Type B pancreatic cell (in vitro differentiated cells): ENCODE results near the gene DLX3. TPM values are rescaled to one million over a fixed set of nuclear protein-coding genes. Genes with fewer than 3 reads are reported as not detected.

Experiments used
- DNase-seq: peaks from one replicate; pipeline ENCODE4 v3.0.0; 2021; ENCODE audit warnings: mixed read lengths; ENCODE audit not compliant: unreplicated experiment; ENCODE audit errors: extremely low spot score
- H3K27ac Mint-ChIP-seq: 2 replicates; pipeline ENCODE4 v1.8.0; 2021; ENCODE audit warnings: mild to moderate bottlenecking, mixed read lengths
- H3K27me3 Mint-ChIP-seq: 2 replicates; pipeline ENCODE4 v1.8.0; 2021; ENCODE audit warnings: mixed read lengths
- H3K36me3 Mint-ChIP-seq: 2 replicates; pipeline ENCODE4 v1.8.0; 2021; ENCODE audit warnings: mixed read lengths
- H3K4me1 Mint-ChIP-seq: one replicate; pipeline ENCODE4 v1.8.0; 2021; ENCODE audit warnings: mixed read lengths; ENCODE audit not compliant: unreplicated experiment
- H3K4me3 Mint-ChIP-seq: 2 replicates; pipeline ENCODE4 v1.8.0; 2021; ENCODE audit warnings: mild to moderate bottlenecking, mixed read lengths
- H3K9me3 Mint-ChIP-seq: 2 replicates; pipeline ENCODE4 v1.8.0; 2021; ENCODE audit warnings: mixed read lengths
- total RNA-seq: library from RNA; stranded (reverse); gene quantifications from 2 replicates; pipeline ENCODE4 v1.2.1, GENCODE V29; 2021; ENCODE audit warnings: low replicate concordance
- TF ChIP-seq, protein P1 (sequence below): fragments of 200-600 bp; sonication (generic); conservative IDR thresholded peaks from 2 replicates; pipeline ENCODE4 v1.5.0; 2021; ENCODE audit warnings: antibody characterized with exemption, mild to moderate bottlenecking

Gene DLX3
- total RNA-seq, 1 donor from 2014 or later = 15.9 TPM

DNA sequence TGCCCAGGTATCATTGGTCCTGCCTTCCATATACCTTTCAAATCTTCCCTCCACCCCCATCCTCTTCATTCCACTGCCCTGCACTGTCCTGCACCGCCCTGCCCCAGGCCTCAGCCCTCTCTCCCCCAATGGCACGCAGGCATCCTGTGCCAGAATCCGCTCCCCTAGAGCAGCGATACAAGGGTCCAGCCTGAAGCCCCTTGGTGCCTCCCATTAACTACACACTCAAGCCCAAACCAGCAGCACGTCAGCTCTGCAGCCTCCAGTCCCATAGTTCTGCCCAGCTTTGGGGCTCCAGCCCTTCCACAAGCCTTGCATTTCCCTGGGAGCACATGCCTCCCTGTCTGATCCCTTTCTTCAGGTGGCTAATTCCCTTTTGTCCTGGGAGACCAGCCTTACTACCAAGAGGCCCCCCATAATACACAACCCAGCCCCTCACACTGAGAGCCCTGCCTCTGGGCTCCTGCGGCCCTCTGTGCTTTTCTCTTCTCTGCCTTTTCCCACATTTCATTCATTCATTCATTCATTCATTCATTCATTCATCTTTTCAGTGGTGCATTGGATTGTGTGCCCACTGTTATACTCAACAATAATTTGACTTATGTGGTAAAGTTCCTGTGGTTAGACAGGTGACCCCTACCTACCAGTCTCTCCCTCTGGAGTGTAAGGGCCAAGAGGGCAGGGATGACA is 26.8 kb upstream of the DLX3 start:
- Mint-ChIP-seq H3K36me3 (no peaks in the 10 kb centered on the region), H3K27ac (no peak overlapping the region), H3K9me3 (no peaks in the 10 kb centered on the region), H3K4me3 (no peak overlapping the region), H3K4me1 (no peaks in the 10 kb centered on the region), H3K27me3 (peaks cover 19% of the 10 kb centered on the region)
- DNase-seq = peak; percentile 45
- TF ChIP-seq, protein P1, sequence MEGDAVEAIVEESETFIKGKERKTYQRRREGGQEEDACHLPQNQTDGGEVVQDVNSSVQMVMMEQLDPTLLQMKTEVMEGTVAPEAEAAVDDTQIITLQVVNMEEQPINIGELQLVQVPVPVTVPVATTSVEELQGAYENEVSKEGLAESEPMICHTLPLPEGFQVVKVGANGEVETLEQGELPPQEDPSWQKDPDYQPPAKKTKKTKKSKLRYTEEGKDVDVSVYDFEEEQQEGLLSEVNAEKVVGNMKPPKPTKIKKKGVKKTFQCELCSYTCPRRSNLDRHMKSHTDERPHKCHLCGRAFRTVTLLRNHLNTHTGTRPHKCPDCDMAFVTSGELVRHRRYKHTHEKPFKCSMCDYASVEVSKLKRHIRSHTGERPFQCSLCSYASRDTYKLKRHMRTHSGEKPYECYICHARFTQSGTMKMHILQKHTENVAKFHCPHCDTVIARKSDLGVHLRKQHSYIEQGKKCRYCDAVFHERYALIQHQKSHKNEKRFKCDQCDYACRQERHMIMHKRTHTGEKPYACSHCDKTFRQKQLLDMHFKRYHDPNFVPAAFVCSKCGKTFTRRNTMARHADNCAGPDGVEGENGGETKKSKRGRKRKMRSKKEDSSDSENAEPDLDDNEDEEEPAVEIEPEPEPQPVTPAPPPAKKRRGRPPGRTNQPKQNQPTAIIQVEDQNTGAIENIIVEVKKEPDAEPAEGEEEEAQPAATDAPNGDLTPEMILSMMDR = no peak

DNA sequence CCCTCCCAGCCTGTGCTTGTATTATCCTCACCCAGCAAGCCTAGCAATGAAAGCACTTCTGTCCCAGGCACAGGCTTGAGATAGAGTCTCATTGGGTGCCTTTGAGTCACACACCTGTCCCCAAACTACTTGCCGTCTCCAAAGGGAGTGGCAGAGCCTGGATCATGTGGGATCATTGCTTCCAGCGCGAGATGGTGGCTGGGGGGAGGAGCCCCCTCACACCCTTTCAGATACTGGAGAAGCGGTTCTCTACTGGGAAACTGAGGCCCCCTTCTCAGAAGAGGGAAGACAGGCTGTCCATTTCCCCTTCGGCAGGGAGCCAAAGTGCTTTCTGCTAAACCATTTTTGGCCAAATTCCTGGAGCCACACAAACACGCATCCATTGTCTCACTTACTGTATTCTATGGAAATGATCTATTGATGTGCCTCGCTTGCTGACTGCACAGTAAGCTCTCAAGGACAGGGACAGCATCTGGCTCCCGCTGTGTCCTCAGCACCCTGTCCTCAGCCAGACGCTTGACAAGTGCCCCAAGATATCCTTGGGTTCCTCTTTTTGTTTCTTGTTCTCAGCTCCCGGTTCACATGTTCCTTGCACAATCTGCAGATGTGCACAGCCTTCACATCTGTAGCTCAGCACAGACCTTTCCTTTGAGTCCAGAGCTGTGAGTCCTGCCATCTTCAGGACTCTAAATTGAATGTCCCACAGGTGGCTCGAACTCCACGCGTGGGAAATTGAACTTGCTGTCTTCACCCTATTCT is 26.0 kb upstream of the DLX3 start:
- DNase-seq = peak; percentile 32
- H3K9me3 Mint-ChIP-seq = no peaks in the 10 kb centered on the region
- H3K4me1 Mint-ChIP-seq = no peaks in the 10 kb centered on the region
- H3K27ac Mint-ChIP-seq = no peak overlapping the region
- TF ChIP-seq, protein P1 = no peak
- H3K4me3 Mint-ChIP-seq = no peak overlapping the region
- peaks cover 15% of the 10 kb centered on the region for H3K27me3 Mint-ChIP-seq
- no peaks in the 10 kb centered on the region for H3K36me3 Mint-ChIP-seq

DNA sequence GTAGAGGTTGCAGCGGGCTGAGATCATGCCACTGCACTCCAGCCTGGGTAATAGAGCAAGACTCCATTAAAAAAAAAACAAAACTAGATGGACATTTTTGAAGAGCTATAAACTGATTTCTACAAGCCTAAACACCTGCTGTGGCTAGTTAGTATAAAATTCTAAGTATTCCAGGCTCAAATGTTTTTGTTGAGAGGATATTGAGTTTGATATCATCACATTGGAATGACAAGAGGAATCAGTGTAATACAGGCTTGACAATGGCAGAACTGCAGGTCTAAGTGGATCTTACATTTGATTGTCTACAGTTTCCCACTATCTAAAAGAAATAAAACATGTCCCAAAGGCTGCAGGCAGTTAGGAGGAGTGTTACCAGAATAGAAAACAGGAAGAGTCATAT is 23.9 kb upstream of the DLX3 start:
- TF ChIP-seq, protein P1 = no peak
- Mint-ChIP-seq H3K4me1 (no peaks in the 10 kb centered on the region), H3K27ac (no peak overlapping the region), H3K36me3 (no peaks in the 10 kb centered on the region), H3K27me3 (peaks cover 17% of the 10 kb centered on the region), H3K4me3 (no peak overlapping the region), H3K9me3 (peaks cover 2% of the 10 kb centered on the region)
- no peak for DNase-seq

DNA sequence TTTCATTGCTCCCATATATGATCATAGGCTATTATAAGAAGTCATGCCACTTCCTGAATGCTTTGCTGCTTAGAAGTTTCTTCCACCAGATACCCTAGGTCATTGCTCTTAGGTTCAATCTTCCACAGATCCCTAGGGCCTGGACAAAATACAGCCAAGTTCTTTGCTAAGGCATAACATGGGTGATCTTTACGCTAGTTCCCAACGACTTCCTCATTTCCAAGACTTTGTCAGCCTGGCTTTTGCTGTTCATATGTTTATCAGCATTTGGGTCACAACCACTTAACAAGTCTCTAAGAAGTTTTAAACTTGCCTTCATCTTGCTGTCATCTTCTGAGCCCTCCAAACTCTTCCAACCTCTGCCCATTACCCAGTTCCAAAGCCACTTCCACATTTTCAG is 20.1 kb upstream of the DLX3 start:
- no peaks in the 10 kb centered on the region for H3K36me3 Mint-ChIP-seq
- TF ChIP-seq, protein P1 = no peak
- peaks cover 6% of the 10 kb centered on the region for H3K9me3 Mint-ChIP-seq
- no peak for DNase-seq
- no peak overlapping the region for H3K27ac Mint-ChIP-seq
- H3K4me3 Mint-ChIP-seq = no peak overlapping the region
- peaks cover 20% of the 10 kb centered on the region for H3K27me3 Mint-ChIP-seq
- no peaks in the 10 kb centered on the region for H3K4me1 Mint-ChIP-seq

DNA sequence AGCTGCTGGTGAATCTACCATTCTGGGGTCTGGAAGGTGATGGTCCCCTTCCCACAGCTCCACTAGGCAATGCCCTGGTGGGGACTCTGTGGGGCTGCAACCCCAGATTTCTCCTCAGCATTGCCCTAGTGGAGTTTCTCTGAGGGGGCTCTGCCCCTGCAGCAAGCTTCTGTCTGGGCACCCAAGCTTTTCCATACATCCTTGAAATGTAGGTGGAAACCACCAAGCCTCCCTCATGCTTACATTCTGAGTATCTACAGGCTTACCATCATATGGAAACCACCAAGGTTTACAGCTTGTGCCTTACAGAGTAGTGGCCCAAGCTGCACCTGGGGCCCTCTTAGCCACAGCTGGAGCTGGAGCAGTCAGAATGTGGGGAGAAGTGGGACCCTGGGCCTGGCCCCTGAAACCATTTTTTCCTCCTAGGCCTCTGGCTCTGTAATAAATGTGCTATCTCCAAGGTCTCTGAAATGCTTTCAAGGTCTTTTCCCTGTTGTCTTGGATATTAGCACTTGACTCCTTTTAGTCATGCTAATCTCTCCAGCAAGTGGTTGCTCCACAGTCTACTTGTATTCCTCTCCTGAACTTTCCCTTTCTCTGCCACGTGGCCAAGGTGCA is 19.6 kb upstream of the DLX3 start:
- Mint-ChIP-seq H3K36me3 (no peaks in the 10 kb centered on the region), H3K9me3 (peaks cover 6% of the 10 kb centered on the region), H3K4me3 (no peak overlapping the region), H3K4me1 (no peaks in the 10 kb centered on the region), H3K27me3 (peaks cover 23% of the 10 kb centered on the region), H3K27ac (no peak overlapping the region)
- DNase-seq = no peak
- TF ChIP-seq, protein P1 = no peak
